Pancreas (tissue), 10 donors: ENCODE measurements around the gene AK2. TPM values are rescaled to one million over a fixed set of nuclear protein-coding genes. Genes with fewer than 3 reads are reported as not detected.

Experiments
- ATAC-seq, 4 donors: fragments of 200-7000 bp; cut with Tn5 transposase; one replicate each; pipeline versions ENCODE4 v1.8.0 to v1.9.1; 2020; ENCODE audit warnings: mild to moderate bottlenecking in 4 of 4, moderate library complexity in 4 of 4
- DNase-seq, 6 donors: peaks; one replicate each; pipeline ENCODE4 v3.0.0-alpha.2; 2020
- FAIRE-seq: peaks from 2 replicates; lab custom pipeline; 2012; peaks lifted over from hg19 to GRCh38; lab: Jason Lieb, UNC
- H3K27ac ChIP-seq, 4 donors: fragments of 200-600 bp; sonication (generic); 1 replicate in 3 of 4; 2 replicates in 1 of 4; pipeline versions ENCODE4 v1.5.0 to v1.8.0; 2020
- H3K27me3 ChIP-seq, 4 donors: fragments of 200-600 bp; one replicate each; pipeline ENCODE4 v1.8.0; 2021
- H3K36me3 ChIP-seq, 3 donors: fragments of 200-600 bp; sonication (generic) in 1 of 3; one replicate each; pipeline versions ENCODE4 v1.5.0 to v1.8.0; 2020 to 2021
- H3K4me1 ChIP-seq, 3 donors: fragments of 200-600 bp; one replicate each; pipeline ENCODE4 v1.8.0; 2021
- H3K4me3 ChIP-seq, 4 donors: fragments of 200-600 bp; sonication (generic) in 2 of 4; one replicate each; pipeline versions ENCODE4 v1.5.0 to v1.8.0; 2020 to 2021
- H3K9me3 ChIP-seq, 4 donors: fragments of 200-600 bp; one replicate each; pipeline ENCODE4 v1.8.0; 2021
- WGBS, 2 donors: extraction: QIAGEN DNeasy Blood & Tissue Kit; methylation state at CpG; one replicate each; pipeline ENCODE4 v1.1.7; 2013; 5-methylcytosine and 5-hydroxymethylcytosine counted together
- intact Hi-C, 3 donors: fragments of 100-400 bp; cut with DNase I; formaldehyde crosslinking; loops; one replicate each; pipeline versions ENCODE4 v1.11.1 to v1.14.2; 2022
- polyA plus RNA-seq, 2 donors: library from polyadenylated mRNA; stranded (reverse); fragments of 200-250 nt; gene quantifications; one replicate each; pipeline ENCODE4 v1.2.3, GENCODE V29; 2013
- total RNA-seq, 6 donors: library from RNA; stranded (reverse); fragmentation: NEBNext Ultra II Directional in 4 of 6; extraction: Animal tissue kit (Norgen Biotek cat#: 25700) in 4 of 6; gene quantifications; one replicate each; pipeline versions ENCODE4 v1.2.1 to v1.2.4, GENCODE V29; 2021 to 2023
- TF ChIP-seq, protein P1 (sequence below), 4 donors: fragments of 200-600 bp; sonication (generic) in 3 of 4; IDR thresholded peaks; one replicate each; pipeline versions ENCODE4 v1.5.0 to v1.8.0; 2021; ENCODE audit warnings: antibody characterized with exemption in 4 of 4
- donor health status: healthy with polysubstance abuse.
- donor health status: DM: no; HTN: no; CAD: no; lungs with moderate emphysema.
- donor health status: DM: no; HTN: no; CAD: no.
- donor health status: control.
- donor health status: control.
- donor health status: Bipolar disorder and iron deficiency.
- donor health status: DM: yes; HTN: yes; CAD: no.
- donor health status: DM: no; HTN: no; CAD: no.
- donor health status: DM: no; HTN: no; CAD: no.
- donor health status: DM: yes; HTN: yes; CAD: no.

Gene AK2
- total and polyA plus RNA-seq, 8 donors: 40.5 to 78.7 (median 61.4) TPM

DNA sequence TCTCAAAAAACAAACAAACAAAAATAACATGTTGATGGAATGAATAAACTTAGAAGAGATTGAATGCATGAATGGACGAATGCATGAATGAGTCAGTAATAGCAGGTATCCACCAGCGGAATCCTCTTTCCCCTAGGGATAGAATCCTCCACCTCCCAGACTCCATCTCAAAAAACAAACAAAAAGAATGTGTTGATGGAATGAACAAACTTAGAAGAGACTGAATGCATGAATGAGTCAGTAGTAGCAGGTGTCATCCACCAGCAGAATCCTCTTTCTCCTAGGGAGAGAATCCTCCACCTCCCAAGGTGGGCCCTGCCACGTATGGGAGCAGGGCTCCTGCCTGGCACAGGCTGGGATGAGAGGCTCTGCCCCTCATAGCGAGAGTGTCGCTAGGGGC lies 45.3 kb downstream of the AK2 start:
- ATAC-seq: no peak
- H3K4me1 ChIP-seq: peaks cover 0 to 14% (median 0%) of the 10 kb centered on the region in 3 donors

DNA sequence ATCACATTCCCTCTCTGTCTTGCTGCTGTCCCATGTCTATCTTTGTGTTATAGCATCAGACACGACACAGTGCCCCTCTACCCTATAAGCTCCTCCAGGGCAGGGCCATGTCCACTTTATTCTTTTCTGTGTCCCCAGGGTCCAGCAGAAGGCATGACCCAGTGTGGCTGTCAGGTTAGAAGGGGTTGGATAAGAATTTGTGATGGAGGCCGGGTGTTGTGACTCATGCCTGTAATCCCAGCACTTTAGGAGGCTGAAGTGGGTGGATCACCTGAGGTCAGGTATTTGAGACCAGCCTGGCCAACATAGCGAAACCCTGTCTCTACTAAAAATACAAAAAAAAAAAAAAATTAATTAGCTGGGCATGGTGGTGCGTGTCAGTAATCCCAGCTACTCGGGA lies 45.8 kb downstream of the AK2 start:
- DNase-seq (no peak), ATAC-seq (no peak), FAIRE-seq (no peak)
- TF ChIP-seq, protein P1, sequence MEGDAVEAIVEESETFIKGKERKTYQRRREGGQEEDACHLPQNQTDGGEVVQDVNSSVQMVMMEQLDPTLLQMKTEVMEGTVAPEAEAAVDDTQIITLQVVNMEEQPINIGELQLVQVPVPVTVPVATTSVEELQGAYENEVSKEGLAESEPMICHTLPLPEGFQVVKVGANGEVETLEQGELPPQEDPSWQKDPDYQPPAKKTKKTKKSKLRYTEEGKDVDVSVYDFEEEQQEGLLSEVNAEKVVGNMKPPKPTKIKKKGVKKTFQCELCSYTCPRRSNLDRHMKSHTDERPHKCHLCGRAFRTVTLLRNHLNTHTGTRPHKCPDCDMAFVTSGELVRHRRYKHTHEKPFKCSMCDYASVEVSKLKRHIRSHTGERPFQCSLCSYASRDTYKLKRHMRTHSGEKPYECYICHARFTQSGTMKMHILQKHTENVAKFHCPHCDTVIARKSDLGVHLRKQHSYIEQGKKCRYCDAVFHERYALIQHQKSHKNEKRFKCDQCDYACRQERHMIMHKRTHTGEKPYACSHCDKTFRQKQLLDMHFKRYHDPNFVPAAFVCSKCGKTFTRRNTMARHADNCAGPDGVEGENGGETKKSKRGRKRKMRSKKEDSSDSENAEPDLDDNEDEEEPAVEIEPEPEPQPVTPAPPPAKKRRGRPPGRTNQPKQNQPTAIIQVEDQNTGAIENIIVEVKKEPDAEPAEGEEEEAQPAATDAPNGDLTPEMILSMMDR (IDR thresholded peaks at IDR 0.05): no peak
- H3K27ac ChIP-seq: no peak overlapping the region
- H3K4me3 ChIP-seq: no peak overlapping the region
- H3K27me3 ChIP-seq: no peaks in the 10 kb centered on the region
- WGBS, 2 donors: 86 to 88% methylated on average over 5 of the region's 5 CpGs
- peaks cover 0 to 14% (median 0%) of the 10 kb centered on the region in 3 donors for H3K4me1 ChIP-seq
- H3K9me3 ChIP-seq: no peaks in the 10 kb centered on the region
- H3K36me3 ChIP-seq: no peaks in the 10 kb centered on the region
- intact Hi-C loops: no loop called here

More for the DNA sequence above, 45.3 kb downstream of the AK2 start:
- 83 to 94% methylated on average over 5 of the region's 5 CpGs for WGBS, 2 donors
- H3K27me3 ChIP-seq: no peaks in the 10 kb centered on the region
- H3K27ac ChIP-seq: peak overlapping the region in 2 of 4 donors; percentile 53 to 59
- no peaks in the 10 kb centered on the region for H3K9me3 ChIP-seq
- TF ChIP-seq, protein P1 (IDR thresholded peaks at IDR 0.05): no peak
- H3K4me3 ChIP-seq: no peak overlapping the region
- DNase-seq (no peak), FAIRE-seq (no peak)
- no peaks in the 10 kb centered on the region for H3K36me3 ChIP-seq
- intact Hi-C loops: no loop called here

DNA sequence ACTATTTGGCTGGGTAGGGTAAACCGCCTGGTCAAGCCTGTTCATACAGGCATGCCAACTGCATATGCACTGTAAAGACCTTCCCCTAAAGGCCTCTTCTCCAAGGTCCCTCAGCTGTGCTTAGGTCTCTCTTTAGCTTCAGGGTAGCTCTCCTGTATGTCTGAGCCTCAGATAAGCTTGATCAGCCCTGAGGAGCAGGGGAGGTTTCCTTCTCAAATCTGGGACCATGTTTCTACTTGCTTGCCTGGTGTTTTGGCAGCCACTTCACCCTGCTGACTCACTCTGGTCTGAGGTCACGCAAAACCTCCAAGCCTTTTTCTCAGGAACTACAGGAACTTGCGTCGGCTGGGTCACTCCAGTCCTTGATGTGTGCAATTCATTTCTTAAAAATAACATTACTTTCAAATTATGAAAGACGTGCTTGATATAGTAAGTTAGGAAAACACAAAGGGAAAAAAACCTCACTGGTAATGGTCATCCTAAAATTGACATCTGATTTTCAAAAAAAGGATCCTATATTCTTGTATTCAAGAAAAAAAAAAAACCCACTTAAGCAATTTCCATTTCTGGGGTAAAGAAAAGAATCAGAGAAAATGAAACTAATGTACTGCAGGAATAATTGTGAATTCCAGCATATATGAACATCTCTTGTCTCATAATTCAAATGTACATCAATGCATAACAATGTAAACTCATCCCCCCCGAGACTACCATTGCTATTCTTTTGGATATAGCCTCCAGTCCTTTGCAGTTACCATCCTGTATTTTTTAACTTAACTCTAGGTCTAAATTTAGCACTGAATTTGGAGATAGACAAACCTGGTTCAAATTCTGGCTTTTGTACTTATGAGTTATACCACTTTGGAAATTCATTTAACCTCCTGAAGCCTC lies 47.3 kb downstream of the AK2 start:
- intact Hi-C loops: no loop called here
- Histone ChIP-seq H3K4me3 (no peak overlapping the region), H3K27me3 (no peaks in the 10 kb centered on the region), H3K9me3 (no peaks in the 10 kb centered on the region), H3K36me3 (no peaks in the 10 kb centered on the region), H3K27ac (peak overlapping the region in 1 of 4 donors; percentile 48), H3K4me1 (peaks cover 0 to 14% (median 0%) of the 10 kb centered on the region in 3 donors)
- DNase-seq (peak in 2 of 6 donors; percentile 60 to 65), FAIRE-seq (no peak), ATAC-seq (peak; percentile 32 to 75 (median 60))
- WGBS, 2 donors: 70 to 77% methylated on average over 6 of the region's 6 CpGs
- TF ChIP-seq, protein P1 (IDR thresholded peaks at IDR 0.05): no peak

DNA sequence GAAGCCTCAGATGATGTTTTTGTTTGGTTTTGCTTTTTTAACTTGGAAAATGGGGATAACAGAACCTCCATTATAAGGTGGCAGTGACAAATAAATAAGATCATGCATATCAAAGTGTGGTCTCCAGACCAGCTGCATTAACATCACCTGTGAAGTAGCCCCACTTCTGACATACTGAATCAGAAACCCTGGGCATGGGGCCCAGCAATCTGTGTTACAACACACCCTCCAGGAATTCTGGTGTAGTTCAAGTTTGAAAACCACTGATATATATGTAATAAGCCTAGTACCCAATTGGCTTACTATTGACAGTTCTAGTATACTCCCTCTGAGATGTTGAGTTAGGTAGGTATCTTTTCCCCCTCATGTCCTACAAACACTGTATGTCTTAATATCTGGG lies 48.0 kb downstream of the AK2 start:
- Histone ChIP-seq H3K27me3 (no peaks in the 10 kb centered on the region), H3K36me3 (no peaks in the 10 kb centered on the region), H3K4me1 (peaks cover 0 to 14% (median 0%) of the 10 kb centered on the region in 3 donors), H3K4me3 (no peak overlapping the region), H3K9me3 (no peaks in the 10 kb centered on the region), H3K27ac (peak overlapping the region in 1 of 4 donors; percentile 48)
- ATAC-seq (peak in 1 of 4 donors; percentile 4), DNase-seq (no peak), FAIRE-seq (no peak)
- intact Hi-C loops: no loop called here
- TF ChIP-seq, protein P1 (IDR thresholded peaks at IDR 0.05): no peak

DNA sequence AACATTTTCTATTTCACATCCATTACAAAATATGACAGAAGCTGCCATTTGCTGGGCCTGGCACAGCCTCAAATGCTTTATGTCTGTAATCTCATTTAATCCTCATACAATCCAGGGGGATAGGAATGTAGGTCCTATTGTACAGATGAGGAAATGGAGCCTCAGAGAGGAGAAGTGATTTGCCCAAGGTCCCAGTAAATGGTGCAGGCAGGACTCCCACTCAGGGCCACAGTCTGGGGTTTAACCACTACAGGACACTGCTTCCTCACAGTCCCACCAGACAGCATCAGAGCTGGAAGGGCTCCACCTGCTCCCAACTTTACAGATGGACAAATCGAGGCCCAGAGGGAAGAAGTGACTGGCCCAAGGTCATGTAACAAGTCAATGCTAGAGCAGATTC lies 51.5 kb downstream of the AK2 start:
- Histone ChIP-seq H3K9me3 (no peaks in the 10 kb centered on the region), H3K4me1 (peaks cover 0 to 21% (median 0%) of the 10 kb centered on the region in 3 donors), H3K27me3 (no peaks in the 10 kb centered on the region), H3K27ac (no peak overlapping the region), H3K4me3 (no peak overlapping the region), H3K36me3 (no peaks in the 10 kb centered on the region)
- 79 to 85% methylated on average over 1 of the region's 1 CpG for WGBS, 2 donors
- intact Hi-C loops: no loop called here
- TF ChIP-seq, protein P1 (IDR thresholded peaks at IDR 0.05): no peak
- no peak for ATAC-seq
- no peak for DNase-seq
- no peak for FAIRE-seq
